Keratinocyte (primary cell): ENCODE results near the gene B3GNT2.

Source experiments
- CTCF ChIP-seq, 3 experiments: IDR thresholded peaks in 1 of 3; conservative IDR thresholded peaks in 1 of 3; optimal IDR thresholded peaks in 1 of 3; 2 replicates in 2 of 3; 3 replicates in 1 of 3; pipeline versions ENCODE3 to v1.5.1; 2011; ENCODE audit warnings: low read length in 3 of 3, mild to moderate bottlenecking in 3 of 3, moderate library complexity in 2 of 3, control low read depth in 1 of 3, inconsistent platforms in 1 of 3; ENCODE audit not compliant: insufficient read depth in 2 of 3; ENCODE audit errors: extremely low read depth in 1 of 3
- EZH2 ChIP-seq: IDR thresholded peaks from one replicate; pipeline ENCODE4 v1.6.1; 2012; ENCODE audit warnings: inconsistent platforms, mild to moderate bottlenecking, low read length, moderate library complexity

- TF ChIP-seq CTCF (optimal IDR thresholded peaks at IDR 0.05 in 1 of 3, IDR thresholded peaks at IDR 0.05 in 1 of 3, conservative IDR thresholded peaks at IDR 0.05 in 1 of 3; ENCODE audit: extremely low read depth in 1 of 3, insufficient read depth in 2 of 3, low read length in 3 of 3) (no peak), EZH2 (no peak)
These were observed 70.6 kb downstream of the B3GNT2 start for GRCh38 chr2:62266433-62267038.
